Uterus (tissue), 2 donors: Measurements from ENCODE around the gene DNAAF1.

ENCODE experiments used
- POLR2A ChIP-seq, 2 donors: fragments of 450-650 bp; IDR thresholded peaks; one replicate each; pipeline ENCODE4 v1.6.1; 2016; ENCODE audit warnings: antibody characterized with exemption in 2 of 2, mild to moderate bottlenecking in 1 of 2, moderate library complexity in 1 of 2
- TF ChIP-seq, protein P1 (sequence below), 4 experiments: fragments of 200-600 bp in 2 of 4; fragments of 450-650 bp in 2 of 4; sonication (generic) in 2 of 4; IDR thresholded peaks; one replicate each; pipeline ENCODE4 v1.5.1; 2016 to 2019; ENCODE audit warnings: antibody characterized with exemption in 4 of 4, mild to moderate bottlenecking in 2 of 4, moderate library complexity in 1 of 4

DNA sequence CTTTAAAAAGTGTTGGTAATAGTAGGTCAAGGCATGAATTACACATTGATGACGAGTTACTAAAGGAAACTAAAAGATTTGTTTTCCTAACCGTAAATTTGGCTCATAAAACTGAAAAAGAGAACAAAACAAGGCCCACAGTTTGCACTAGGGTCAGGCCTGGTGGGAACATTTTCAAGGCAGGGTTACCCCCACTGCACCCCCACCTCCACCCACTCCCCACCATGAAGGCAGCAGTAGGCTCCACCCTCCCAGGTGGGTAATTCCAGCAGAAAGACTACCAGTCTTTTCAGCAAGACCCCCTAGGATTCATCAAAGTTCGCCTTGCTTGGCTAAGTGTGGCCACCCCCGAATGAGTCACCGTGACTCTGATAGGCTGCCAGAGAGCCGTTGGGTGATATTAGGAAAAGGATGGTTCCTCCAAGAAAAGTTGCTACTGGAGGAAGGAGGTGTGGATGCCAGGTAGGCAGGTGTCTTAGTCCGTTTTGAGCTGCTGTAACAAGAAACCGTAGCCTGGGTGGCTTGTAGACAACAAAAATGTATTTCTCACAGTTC, 8.6 kb downstream of the DNAAF1 start:
- TF ChIP-seq, protein P1, sequence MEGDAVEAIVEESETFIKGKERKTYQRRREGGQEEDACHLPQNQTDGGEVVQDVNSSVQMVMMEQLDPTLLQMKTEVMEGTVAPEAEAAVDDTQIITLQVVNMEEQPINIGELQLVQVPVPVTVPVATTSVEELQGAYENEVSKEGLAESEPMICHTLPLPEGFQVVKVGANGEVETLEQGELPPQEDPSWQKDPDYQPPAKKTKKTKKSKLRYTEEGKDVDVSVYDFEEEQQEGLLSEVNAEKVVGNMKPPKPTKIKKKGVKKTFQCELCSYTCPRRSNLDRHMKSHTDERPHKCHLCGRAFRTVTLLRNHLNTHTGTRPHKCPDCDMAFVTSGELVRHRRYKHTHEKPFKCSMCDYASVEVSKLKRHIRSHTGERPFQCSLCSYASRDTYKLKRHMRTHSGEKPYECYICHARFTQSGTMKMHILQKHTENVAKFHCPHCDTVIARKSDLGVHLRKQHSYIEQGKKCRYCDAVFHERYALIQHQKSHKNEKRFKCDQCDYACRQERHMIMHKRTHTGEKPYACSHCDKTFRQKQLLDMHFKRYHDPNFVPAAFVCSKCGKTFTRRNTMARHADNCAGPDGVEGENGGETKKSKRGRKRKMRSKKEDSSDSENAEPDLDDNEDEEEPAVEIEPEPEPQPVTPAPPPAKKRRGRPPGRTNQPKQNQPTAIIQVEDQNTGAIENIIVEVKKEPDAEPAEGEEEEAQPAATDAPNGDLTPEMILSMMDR (IDR thresholded peaks at IDR 0.05): no peak
- TF ChIP-seq POLR2A (IDR thresholded peaks at IDR 0.05): no peak
